ENCODE results near the gene CHAC1.
"Not testable (repeated sequence)": the region's sequence is repeated elsewhere in the genome, so short reads cannot be mapped to it uniquely, and the experiment has no call there.

DNA sequence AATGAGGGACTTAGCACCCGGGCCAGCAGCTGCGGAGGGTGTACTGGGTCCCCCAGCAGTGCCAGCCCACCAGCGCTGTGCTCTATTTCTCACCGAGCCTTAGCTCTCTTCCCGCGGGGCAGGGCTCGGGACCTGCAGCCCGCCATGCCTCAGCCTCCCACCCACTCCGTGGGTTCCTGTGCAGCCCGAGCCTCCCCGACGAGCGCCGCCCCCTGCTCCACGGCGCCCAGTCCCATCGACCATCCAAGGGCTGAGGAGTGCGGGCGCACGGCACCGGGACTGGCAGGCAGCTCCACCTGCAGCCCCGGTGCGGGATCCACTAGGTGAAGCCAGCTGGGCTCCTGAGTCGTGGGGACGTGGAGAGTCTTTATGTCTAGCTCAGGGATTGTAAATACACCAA is 8.5 kb downstream of the CHAC1 start:
- not testable (repeated sequence) for TF ChIP-seq POLR2A, EP300, POLR2AphosphoS5 (IDR thresholded peaks at IDR 0.05)
- TF ChIP-seq, protein P1, sequence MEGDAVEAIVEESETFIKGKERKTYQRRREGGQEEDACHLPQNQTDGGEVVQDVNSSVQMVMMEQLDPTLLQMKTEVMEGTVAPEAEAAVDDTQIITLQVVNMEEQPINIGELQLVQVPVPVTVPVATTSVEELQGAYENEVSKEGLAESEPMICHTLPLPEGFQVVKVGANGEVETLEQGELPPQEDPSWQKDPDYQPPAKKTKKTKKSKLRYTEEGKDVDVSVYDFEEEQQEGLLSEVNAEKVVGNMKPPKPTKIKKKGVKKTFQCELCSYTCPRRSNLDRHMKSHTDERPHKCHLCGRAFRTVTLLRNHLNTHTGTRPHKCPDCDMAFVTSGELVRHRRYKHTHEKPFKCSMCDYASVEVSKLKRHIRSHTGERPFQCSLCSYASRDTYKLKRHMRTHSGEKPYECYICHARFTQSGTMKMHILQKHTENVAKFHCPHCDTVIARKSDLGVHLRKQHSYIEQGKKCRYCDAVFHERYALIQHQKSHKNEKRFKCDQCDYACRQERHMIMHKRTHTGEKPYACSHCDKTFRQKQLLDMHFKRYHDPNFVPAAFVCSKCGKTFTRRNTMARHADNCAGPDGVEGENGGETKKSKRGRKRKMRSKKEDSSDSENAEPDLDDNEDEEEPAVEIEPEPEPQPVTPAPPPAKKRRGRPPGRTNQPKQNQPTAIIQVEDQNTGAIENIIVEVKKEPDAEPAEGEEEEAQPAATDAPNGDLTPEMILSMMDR (IDR thresholded peaks at IDR 0.05) = not testable (repeated sequence)
